ENCODE results near the gene AASS. TPM values are rescaled to one million over a fixed set of nuclear protein-coding genes. Genes with fewer than 3 reads are reported as not detected.
"Not testable (repeated sequence)": the region's sequence is repeated elsewhere in the genome, so short reads cannot be mapped to it uniquely, and the experiment has no call there.

Gene AASS
- 34.0 and 57.1 TPM in 2 replicates for total RNA-seq

DNA sequence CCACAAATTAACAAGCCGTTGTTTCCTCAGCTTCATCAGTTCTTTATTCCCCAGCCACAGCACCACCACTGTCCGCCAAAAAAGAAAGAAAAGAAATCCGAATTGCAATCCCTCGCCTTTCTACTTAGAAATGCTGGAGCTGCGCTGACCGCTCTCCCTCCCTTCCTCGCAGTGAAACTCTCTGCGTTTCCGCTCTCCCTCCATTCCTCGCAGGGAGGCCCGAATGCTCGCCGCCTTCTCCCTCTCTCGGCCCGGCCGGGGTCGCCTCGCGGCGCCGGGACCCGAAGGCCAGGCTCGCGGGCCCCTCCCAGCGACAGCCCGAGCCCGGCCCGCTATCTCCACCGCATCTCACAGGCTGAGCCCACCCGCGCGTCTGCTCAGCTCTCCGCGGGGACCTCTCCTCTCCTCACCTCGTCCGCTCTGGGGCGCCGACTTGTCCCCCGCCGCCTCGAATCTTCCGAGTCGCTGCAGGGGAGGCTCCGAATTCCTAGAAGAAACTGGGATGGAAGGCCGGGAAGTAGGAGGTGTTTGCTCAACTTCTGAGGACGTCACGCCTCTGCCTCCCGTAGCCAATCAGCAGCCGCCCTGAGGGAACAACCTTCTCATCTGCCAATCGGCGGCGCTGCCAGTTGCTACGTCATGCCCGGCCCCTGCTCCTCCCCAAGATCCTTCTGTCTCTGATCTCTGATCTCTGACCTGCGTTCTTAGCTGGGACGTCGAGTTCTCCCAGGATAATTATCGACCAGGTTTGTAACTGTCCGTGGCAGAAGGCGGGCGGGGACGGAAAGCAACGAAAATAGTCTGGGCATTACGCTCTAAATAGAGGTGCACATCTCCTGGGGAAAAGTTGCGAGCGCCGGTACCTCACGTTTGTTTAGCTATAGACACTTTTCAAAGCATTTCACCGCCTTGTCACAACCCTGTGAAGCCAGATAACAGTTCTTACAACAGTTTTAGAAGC, at the start of gene AASS:
Gene AASS (minus strand): TSS at position 499 of the 961 bp plus-strand sequence. CDS start 10,523 bp downstream, outside the sequence.
- peak; percentile 87 for DNase-seq (ENCODE audit: low read depth, low spot score)

GRCh38 chr7:122188785-122189184, 44.7 kb upstream of the AASS start:
- DNase-seq (ENCODE audit: low read depth, low spot score): no peak

DNA sequence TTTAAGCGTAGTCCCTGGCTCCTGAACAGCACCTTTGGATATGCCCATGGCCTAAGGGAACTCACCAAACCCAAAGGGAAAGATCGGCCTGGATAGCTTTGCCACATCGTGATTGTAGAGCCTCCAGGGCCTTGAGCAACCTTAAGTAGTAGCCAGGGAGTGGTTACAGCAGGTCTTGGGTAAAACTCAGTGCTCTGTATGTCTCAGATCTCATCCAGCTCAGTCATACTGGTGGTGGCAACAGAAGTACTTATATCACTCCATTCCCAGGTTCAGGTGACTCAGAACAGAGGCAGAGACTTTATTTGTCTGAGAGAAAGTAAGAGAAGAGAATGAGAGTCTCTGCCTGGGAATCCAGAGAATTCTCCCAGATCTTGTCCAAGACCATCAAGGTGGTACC, 39.1 kb upstream of the AASS start:
- DNase-seq (ENCODE audit: low read depth, low spot score): no peak

- DNase-seq (ENCODE audit: low read depth, low spot score): no peak
Observed at GRCh38 chr7:122182081-122182480, 38.0 kb upstream of the AASS start.

GRCh38 chr7:122172144-122172543, 28.1 kb upstream of the AASS start:
- not testable (repeated sequence) for DNase-seq (ENCODE audit: low read depth, low spot score)

GRCh38 chr7:122166740-122167139, 22.7 kb upstream of the AASS start:
- DNase-seq (ENCODE audit: low read depth, low spot score): peak; percentile 20

- DNase-seq (ENCODE audit: low read depth, low spot score): no peak
Observed at GRCh38 chr7:122166275-122166674, 22.2 kb upstream of the AASS start.

GRCh38 chr7:122161628-122162027, 17.6 kb upstream of the AASS start:
- DNase-seq (ENCODE audit: low read depth, low spot score): no peak

GRCh38 chr7:122155566-122155965, 11.5 kb upstream of the AASS start:
- no peak for DNase-seq (ENCODE audit: low read depth, low spot score)

DNA sequence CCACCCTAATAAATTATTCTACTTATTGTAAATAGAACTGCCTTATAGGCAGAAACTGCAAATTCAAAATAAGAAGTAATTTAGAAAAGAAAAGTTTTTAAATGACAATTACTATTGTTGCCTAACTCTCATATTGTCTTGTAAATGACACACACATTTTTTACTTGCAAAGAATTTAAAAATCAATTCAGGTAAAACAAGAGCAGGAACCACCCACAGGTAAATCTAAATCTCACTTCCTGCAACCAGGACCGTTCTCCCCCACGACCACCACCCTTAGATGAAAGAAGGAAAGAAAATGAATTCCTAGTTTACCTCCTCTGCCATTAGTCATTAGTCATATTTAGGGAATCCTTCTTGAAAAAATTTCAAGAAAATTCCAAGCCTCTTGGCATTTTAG, 4.8 kb upstream of the AASS start:
- no peak for DNase-seq (ENCODE audit: low read depth, low spot score)

- no peak for DNase-seq (ENCODE audit: low read depth, low spot score)
Observed at GRCh38 chr7:122148081-122148480, 4.0 kb upstream of the AASS start.

- DNase-seq (ENCODE audit: low read depth, low spot score): no peak
Observed at GRCh38 chr7:122145937-122146645, 2.0 kb upstream of the AASS start.

DNA sequence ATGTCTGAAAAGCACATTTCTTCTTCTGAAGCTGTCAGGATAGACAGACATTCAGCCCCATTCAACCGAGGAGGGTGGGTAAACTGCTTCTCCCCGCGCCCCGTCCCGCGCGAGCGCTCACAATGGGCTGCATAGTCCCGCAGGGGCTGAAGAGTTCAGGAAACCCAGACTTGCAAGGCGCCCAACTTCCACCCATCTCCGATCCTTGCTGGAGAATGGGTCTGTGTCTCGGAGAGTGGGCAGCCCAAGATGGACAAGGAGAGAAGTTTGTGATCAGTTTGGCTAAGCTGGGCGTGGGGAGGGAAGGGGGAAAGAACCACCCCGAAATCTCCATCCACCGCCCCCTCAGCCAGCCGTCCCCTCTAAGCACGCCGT, 686 bp downstream of the AASS start:
- DNase-seq (ENCODE audit: low read depth, low spot score): no peak

DNA sequence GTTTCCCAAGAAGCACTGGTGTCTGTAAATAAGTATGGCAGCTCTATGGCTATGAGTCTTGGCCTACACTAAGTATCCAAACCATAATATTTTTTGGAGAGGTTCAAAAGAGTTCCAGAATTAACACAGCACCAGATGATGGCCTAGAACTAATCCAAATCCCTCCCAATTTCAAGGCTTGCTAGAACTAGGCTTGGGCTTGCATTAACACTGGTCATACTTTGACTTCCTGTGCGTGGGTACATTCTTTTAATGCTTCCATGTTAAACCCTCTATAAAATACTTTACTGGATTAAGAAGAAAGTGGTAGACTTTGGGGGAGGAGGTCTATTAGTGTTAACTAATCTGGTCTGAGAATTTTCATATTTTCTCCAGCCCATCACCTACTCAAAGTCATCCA, 3.1 kb downstream of the AASS start:
- no peak for DNase-seq (ENCODE audit: low read depth, low spot score)

DNA sequence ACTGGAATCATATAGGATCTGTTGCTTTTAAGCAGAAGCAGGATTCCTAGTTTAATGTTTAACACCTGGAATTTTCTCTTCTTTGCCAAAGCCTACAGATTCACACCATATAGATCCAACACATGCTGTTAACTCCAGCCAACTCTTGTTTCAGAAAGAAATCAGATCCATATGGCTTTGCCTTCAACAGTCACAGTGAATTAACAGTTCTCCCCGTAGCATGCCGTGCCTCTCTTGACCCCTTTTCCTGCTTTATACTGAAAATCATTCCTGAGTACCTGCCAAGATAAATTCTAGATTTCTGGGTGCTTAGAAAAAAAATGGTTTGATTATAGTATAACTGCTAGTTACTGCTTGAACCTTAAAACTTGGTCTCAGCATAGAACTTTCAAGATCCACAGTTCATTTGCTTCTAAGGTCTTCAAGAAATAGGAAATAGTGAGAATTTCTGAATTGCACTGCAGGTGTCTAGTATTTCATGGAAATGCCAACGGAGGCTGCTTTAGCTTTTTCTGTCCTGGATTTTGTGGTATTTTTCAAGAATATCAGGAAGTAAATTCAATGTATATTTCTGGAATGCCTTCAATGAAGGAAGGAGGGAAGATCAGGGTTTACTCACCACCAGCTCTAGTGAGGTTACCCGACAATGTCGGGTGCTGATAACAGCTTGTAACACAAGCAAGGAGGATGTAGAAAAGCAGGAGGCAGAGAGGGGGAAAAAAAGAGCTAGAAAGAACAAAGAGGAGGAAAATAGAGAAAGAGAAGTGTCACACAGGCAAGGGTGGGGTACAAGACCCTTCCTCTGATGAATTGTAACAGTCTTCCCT, 6.6 kb downstream of the AASS start:
- no peak for DNase-seq (ENCODE audit: low read depth, low spot score)

GRCh38 chr7:122136639-122137245, 7.3 kb downstream of the AASS start:
- no peak for DNase-seq (ENCODE audit: low read depth, low spot score)

DNA sequence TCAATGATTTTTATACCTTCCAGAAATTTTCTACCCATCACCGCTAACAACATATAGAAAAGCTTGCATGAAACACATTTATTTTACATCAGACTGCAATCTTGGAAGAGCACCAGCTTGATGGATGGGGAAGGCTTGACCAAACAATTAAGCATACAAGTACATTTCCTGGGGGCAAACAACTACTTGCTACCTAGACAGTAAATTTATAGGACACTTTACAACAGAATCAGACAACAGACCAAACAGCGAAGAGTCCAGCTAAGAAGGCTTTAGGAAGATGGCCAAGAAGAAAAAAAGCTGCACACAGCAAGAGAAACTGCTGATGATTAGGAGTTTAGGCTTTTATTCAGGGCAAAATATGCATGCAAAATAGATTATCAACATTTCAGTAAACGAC, 8.0 kb downstream of the AASS start:
- DNase-seq (ENCODE audit: low read depth, low spot score): no peak

DNA sequence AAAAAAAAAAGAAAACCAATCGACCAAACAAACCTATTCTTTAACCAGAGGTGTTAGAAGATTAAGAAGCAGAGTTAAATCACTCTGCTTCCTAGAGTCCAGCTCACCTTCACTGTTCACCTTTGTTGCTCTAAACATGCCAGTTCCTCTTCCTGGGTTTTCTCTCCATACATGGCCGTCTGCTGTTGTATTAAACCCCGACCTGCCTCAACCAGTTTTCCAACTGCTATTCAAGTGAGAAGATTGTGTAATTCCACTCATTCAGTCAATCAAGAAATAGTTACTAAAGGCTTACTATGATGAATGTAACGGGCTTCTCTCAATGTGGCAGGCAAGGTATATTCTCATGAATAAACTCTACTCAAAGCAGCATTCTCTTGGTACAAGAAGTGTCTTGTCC, 8.8 kb downstream of the AASS start:
- DNase-seq (ENCODE audit: low read depth, low spot score): no peak

DNA sequence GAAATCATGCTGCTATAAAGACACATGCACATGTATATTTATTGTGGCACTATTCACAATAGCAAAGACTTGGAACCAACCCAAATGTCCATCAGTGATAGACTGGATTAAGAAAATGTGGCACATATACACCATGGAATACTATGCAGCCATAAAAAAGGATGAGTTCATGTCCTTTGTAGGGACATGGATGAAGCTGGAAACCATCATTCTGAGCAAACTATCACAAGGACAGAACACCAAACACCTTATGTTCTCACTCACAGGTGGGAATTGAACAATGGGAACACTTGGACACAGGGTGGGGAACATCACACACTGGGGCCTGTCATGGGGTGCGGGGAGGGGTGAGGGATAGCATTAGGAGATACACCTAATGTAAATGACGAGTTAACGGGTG, 9.3 kb downstream of the AASS start:
- DNase-seq (ENCODE audit: low read depth, low spot score): not testable (repeated sequence)

GRCh38 chr7:122133477-122133876, 10.6 kb downstream of the AASS start:
- DNase-seq (ENCODE audit: low read depth, low spot score): no peak

GRCh38 chr7:122132341-122132740, 11.7 kb downstream of the AASS start:
- no peak for DNase-seq (ENCODE audit: low read depth, low spot score)

Measured in pulmonary artery endothelial cell (primary cell).